Measurements from ENCODE around the gene ENTREP3.

- no peak for TF ChIP-seq CTCF (IDR thresholded peaks at IDR 0.05; ENCODE audit: extremely low read depth in 1 of 2, insufficient read depth in 1 of 2, low read depth in 1 of 2, low read length in 2 of 2)
- TF ChIP-seq EZH2 (IDR thresholded peaks at IDR 0.05; ENCODE audit: borderline replicate concordance, low read depth, low read length, severe bottlenecking) = no peak
These were observed 32.8 kb upstream of the ENTREP3 start for GRCh38 chr1:155287987-155288543.

Measured in endothelial cell of umbilical vein (primary cell).